Measurements from ENCODE around the gene TIGD6.
A peak's percentile ranks its signal among the peaks of the same experiment; 100 is the strongest.

Gene TIGD6

DNA sequence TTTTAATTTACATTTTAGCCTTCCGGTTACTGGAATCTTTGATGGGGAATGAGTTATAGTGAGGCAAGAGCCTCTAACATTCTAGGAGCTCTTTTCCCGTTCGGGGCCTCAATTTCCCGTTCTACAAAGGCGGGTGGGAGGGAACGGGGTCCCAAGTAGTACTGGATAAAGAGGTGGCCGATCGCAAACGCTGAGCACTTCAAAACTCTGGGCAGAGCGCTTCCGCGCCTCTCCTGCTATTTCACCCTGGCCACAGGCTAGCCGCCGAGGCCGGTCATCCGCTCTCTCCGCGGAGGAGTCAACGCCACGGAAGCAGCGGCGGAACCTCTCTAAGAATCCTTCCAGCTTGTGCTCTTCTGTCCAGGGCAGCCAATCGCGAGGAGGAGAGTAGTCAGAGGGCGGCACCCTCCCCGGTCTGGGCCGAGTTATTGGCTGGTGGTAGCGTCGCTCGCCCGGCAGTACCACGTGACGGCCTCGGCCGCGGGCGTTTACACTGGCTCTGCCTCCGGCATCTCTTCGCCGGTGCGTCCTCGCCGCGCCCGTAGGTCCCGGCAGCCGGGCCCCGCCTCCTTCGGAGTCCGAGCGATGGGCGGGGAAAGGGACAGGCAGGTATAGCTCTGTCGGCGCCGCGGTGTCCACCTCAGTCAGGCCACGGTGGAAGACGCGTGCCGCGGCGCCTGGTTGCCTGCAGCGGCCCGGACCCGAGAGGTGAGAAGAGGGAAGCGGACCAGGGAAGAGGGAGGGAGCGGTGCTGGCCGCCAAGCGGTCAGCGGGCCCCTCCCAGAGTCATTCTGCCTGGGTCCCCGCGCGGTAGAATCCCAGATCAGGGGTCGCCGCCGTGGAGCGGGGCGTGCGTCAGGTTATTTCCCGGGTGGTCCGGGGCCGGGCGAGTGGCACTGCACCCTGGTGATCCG lies 39.9 kb downstream of the TIGD6 start, which contains the start of gene SLC26A2 (continued):
- TF ChIP-seq, protein P1, sequence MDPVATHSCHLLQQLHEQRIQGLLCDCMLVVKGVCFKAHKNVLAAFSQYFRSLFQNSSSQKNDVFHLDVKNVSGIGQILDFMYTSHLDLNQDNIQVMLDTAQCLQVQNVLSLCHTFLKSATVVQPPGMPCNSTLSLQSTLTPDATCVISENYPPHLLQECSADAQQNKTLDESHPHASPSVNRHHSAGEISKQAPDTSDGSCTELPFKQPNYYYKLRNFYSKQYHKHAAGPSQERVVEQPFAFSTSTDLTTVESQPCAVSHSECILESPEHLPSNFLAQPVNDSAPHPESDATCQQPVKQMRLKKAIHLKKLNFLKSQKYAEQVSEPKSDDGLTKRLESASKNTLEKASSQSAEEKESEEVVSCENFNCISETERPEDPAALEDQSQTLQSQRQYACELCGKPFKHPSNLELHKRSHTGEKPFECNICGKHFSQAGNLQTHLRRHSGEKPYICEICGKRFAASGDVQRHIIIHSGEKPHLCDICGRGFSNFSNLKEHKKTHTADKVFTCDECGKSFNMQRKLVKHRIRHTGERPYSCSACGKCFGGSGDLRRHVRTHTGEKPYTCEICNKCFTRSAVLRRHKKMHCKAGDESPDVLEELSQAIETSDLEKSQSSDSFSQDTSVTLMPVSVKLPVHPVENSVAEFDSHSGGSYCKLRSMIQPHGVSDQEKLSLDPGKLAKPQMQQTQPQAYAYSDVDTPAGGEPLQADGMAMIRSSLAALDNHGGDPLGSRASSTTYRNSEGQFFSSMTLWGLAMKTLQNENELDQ (tag by site-specific recombination; IDR thresholded peaks at IDR 0.05; ENCODE audit: low read depth), result no peak
- TF ChIP-seq ZNF776 (tag by site-specific recombination; IDR thresholded peaks at IDR 0.05; ENCODE audit: borderline replicate concordance) (no peak), ZFP69B (tag by site-specific recombination; IDR thresholded peaks at IDR 0.05) (peak; percentile 25; the same call in 1 of the 2 replicates), GLI2 (tag by site-specific recombination; IDR thresholded peaks at IDR 0.05; ENCODE audit: borderline replicate concordance, low read depth) (no peak), KLF8 (tag by site-specific recombination; IDR thresholded peaks at IDR 0.05) (no peak), ZBTB10 (tag by site-specific recombination; IDR thresholded peaks at IDR 0.05) (no peak), ZNF404 (tag by site-specific recombination; IDR thresholded peaks at IDR 0.05) (no peak), ZBTB21 (tag by site-specific recombination; IDR thresholded peaks at IDR 0.05) (no peak), ZNF529 (tag by site-specific recombination; IDR thresholded peaks at IDR 0.05; ENCODE audit: insufficient replicate concordance) (no peak), ZNF530 (tag by site-specific recombination; IDR thresholded peaks at IDR 0.05; ENCODE audit: low read depth) (no peak), ZNF292 (tag by site-specific recombination; IDR thresholded peaks at IDR 0.05; ENCODE audit: borderline replicate concordance, low read depth) (no peak), ZNF704 (tag by site-specific recombination; IDR thresholded peaks at IDR 0.05) (no peak), ZNF184 (tag by site-specific recombination; IDR thresholded peaks at IDR 0.05) (no peak), ATF2 (tag by site-specific recombination; IDR thresholded peaks at IDR 0.05; ENCODE audit: low read depth) (no peak), ZNF335 (tag by site-specific recombination; conservative IDR thresholded peaks at IDR 0.05) (peak; percentile 92)
- TF ChIP-seq, protein P2, sequence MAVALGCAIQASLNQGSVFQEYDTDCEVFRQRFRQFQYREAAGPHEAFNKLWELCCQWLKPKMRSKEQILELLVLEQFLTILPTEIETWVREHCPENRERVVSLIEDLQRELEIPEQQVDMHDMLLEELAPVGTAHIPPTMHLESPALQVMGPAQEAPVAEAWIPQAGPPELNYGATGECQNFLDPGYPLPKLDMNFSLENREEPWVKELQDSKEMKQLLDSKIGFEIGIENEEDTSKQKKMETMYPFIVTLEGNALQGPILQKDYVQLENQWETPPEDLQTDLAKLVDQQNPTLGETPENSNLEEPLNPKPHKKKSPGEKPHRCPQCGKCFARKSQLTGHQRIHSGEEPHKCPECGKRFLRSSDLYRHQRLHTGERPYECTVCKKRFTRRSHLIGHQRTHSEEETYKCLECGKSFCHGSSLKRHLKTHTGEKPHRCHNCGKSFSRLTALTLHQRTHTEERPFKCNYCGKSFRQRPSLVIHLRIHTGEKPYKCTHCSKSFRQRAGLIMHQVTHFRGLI (tag by site-specific recombination; IDR thresholded peaks at IDR 0.05), result 0 out of 2 replicates have a peak, but pooled peaks have one; percentile 13
- TF ChIP-seq, protein P3, sequence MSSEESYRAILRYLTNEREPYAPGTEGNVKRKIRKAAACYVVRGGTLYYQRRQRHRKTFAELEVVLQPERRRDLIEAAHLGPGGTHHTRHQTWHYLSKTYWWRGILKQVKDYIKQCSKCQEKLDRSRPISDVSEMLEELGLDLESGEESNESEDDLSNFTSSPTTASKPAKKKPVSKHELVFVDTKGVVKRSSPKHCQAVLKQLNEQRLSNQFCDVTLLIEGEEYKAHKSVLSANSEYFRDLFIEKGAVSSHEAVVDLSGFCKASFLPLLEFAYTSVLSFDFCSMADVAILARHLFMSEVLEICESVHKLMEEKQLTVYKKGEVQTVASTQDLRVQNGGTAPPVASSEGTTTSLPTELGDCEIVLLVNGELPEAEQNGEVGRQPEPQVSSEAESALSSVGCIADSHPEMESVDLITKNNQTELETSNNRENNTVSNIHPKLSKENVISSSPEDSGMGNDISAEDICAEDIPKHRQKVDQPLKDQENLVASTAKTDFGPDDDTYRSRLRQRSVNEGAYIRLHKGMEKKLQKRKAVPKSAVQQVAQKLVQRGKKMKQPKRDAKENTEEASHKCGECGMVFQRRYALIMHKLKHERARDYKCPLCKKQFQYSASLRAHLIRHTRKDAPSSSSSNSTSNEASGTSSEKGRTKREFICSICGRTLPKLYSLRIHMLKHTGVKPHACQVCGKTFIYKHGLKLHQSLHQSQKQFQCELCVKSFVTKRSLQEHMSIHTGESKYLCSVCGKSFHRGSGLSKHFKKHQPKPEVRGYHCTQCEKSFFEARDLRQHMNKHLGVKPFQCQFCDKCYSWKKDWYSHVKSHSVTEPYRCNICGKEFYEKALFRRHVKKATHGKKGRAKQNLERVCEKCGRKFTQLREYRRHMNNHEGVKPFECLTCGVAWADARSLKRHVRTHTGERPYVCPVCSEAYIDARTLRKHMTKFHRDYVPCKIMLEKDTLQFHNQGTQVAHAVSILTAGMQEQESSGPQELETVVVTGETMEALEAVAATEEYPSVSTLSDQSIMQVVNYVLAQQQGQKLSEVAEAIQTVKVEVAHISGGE (tag by site-specific recombination; conservative IDR thresholded peaks at IDR 0.05; ENCODE audit: low read depth), result peak; percentile 46
- TF ChIP-seq, protein P4, sequence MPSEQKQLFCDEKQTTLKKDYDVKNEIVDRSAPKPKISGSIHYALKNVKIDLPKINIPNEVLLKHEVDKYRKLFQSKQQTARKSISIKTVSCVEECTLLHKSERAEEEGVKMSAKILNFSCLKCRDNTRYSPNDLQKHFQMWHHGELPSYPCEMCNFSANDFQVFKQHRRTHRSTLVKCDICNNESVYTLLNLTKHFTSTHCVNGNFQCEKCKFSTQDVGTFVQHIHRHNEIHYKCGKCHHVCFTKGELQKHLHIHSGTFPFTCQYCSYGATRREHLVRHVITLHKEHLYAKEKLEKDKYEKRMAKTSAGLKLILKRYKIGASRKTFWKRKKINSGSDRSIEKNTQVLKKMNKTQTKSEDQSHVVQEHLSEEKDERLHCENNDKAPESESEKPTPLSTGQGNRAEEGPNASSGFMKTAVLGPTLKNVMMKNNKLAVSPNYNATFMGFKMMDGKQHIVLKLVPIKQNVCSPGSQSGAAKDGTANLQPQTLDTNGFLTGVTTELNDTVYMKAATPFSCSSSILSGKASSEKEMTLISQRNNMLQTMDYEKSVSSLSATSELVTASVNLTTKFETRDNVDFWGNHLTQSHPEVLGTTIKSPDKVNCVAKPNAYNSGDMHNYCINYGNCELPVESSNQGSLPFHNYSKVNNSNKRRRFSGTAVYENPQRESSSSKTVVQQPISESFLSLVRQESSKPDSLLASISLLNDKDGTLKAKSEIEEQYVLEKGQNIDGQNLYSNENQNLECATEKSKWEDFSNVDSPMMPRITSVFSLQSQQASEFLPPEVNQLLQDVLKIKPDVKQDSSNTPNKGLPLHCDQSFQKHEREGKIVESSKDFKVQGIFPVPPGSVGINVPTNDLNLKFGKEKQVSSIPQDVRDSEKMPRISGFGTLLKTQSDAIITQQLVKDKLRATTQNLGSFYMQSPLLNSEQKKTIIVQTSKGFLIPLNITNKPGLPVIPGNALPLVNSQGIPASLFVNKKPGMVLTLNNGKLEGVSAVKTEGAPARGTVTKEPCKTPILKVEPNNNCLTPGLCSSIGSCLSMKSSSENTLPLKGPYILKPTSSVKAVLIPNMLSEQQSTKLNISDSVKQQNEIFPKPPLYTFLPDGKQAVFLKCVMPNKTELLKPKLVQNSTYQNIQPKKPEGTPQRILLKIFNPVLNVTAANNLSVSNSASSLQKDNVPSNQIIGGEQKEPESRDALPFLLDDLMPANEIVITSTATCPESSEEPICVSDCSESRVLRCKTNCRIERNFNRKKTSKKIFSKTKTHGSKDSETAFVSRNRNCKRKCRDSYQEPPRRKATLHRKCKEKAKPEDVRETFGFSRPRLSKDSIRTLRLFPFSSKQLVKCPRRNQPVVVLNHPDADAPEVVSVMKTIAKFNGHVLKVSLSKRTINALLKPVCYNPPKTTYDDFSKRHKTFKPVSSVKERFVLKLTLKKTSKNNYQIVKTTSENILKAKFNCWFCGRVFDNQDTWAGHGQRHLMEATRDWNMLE (tag by site-specific recombination; conservative IDR thresholded peaks at IDR 0.05; ENCODE audit: low read depth), result 0 out of 2 replicates have a peak, but pooled peaks have one; percentile 23
